ENCODE measurements around the gene METTL8. TPM values are rescaled to one million over a fixed set of nuclear protein-coding genes. Genes with fewer than 3 reads are reported as not detected.
A peak's percentile ranks its signal among the peaks of the same experiment; 100 is the strongest.

METTL8 gene
- total and polyA plus RNA-seq, 2 of the 13 experiments (the other 11 are each of a cell fraction or from before 2014, with no cell fraction given), result 18.6 to 68.2 TPM

DNA sequence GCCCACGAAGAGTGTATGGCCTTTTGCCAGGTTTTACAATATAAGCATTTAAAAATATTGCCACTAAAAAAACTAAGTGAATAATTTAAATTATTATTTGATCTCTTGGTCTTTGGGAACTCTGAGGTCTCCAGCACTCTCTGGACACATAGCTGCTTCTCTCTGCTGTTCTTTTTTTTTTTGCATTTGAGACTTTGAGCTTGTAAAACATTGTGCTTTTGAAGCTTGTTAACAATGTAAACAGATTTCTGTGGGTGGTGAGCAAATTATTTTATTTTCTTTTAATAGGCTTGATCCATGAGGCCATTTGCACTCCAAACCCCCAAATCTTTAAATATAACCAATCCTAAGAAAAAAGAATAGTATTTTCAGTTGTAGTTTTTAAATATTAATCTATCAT, 42.2 kb upstream of the METTL8 start (continued):
- TF ChIP-seq, protein P1, sequence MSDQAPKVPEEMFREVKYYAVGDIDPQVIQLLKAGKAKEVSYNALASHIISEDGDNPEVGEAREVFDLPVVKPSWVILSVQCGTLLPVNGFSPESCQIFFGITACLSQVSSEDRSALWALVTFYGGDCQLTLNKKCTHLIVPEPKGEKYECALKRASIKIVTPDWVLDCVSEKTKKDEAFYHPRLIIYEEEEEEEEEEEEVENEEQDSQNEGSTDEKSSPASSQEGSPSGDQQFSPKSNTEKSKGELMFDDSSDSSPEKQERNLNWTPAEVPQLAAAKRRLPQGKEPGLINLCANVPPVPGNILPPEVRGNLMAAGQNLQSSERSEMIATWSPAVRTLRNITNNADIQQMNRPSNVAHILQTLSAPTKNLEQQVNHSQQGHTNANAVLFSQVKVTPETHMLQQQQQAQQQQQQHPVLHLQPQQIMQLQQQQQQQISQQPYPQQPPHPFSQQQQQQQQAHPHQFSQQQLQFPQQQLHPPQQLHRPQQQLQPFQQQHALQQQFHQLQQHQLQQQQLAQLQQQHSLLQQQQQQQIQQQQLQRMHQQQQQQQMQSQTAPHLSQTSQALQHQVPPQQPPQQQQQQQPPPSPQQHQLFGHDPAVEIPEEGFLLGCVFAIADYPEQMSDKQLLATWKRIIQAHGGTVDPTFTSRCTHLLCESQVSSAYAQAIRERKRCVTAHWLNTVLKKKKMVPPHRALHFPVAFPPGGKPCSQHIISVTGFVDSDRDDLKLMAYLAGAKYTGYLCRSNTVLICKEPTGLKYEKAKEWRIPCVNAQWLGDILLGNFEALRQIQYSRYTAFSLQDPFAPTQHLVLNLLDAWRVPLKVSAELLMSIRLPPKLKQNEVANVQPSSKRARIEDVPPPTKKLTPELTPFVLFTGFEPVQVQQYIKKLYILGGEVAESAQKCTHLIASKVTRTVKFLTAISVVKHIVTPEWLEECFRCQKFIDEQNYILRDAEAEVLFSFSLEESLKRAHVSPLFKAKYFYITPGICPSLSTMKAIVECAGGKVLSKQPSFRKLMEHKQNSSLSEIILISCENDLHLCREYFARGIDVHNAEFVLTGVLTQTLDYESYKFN (CRISPR knock-in tag; conservative IDR thresholded peaks at IDR 0.05), result peak; percentile 48; the same call in 1 of the 2 replicates
- TF ChIP-seq NFYB (CRISPR knock-in tag; IDR thresholded peaks at IDR 0.05), result no peak
- TF ChIP-seq GABPA (IDR thresholded peaks at IDR 0.05; ENCODE audit: low read depth, low read length), result no peak
- no peak for TF ChIP-seq GABPA (CRISPR knock-in tag; IDR thresholded peaks at IDR 0.05; ENCODE audit: low read depth)
- TF ChIP-seq, protein P2, sequence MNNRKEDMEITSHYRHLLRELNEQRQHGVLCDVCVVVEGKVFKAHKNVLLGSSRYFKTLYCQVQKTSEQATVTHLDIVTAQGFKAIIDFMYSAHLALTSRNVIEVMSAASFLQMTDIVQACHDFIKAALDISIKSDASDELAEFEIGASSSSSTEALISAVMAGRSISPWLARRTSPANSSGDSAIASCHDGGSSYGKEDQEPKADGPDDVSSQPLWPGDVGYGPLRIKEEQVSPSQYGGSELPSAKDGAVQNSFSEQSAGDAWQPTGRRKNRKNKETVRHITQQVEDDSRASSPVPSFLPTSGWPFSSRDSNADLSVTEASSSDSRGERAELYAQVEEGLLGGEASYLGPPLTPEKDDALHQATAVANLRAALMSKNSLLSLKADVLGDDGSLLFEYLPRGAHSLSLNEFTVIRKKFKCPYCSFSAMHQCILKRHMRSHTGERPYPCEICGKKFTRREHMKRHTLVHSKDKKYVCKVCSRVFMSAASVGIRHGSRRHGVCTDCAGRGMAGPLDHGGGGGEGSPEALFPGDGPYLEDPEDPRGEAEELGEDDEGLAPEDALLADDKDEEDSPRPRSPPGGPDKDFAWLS (CRISPR knock-in tag; IDR thresholded peaks at IDR 0.05; ENCODE audit: borderline replicate concordance), result no peak
- TF ChIP-seq AHR (CRISPR knock-in tag; IDR thresholded peaks at IDR 0.05), result no peak
- TF ChIP-seq ZNF557 (CRISPR knock-in tag; IDR thresholded peaks at IDR 0.05), result no peak
- TF ChIP-seq ZNF263 (CRISPR knock-in tag; IDR thresholded peaks at IDR 0.05), result no peak
- TF ChIP-seq ZNF230 (CRISPR knock-in tag; IDR thresholded peaks at IDR 0.05), result no peak
- TF ChIP-seq, protein P3, sequence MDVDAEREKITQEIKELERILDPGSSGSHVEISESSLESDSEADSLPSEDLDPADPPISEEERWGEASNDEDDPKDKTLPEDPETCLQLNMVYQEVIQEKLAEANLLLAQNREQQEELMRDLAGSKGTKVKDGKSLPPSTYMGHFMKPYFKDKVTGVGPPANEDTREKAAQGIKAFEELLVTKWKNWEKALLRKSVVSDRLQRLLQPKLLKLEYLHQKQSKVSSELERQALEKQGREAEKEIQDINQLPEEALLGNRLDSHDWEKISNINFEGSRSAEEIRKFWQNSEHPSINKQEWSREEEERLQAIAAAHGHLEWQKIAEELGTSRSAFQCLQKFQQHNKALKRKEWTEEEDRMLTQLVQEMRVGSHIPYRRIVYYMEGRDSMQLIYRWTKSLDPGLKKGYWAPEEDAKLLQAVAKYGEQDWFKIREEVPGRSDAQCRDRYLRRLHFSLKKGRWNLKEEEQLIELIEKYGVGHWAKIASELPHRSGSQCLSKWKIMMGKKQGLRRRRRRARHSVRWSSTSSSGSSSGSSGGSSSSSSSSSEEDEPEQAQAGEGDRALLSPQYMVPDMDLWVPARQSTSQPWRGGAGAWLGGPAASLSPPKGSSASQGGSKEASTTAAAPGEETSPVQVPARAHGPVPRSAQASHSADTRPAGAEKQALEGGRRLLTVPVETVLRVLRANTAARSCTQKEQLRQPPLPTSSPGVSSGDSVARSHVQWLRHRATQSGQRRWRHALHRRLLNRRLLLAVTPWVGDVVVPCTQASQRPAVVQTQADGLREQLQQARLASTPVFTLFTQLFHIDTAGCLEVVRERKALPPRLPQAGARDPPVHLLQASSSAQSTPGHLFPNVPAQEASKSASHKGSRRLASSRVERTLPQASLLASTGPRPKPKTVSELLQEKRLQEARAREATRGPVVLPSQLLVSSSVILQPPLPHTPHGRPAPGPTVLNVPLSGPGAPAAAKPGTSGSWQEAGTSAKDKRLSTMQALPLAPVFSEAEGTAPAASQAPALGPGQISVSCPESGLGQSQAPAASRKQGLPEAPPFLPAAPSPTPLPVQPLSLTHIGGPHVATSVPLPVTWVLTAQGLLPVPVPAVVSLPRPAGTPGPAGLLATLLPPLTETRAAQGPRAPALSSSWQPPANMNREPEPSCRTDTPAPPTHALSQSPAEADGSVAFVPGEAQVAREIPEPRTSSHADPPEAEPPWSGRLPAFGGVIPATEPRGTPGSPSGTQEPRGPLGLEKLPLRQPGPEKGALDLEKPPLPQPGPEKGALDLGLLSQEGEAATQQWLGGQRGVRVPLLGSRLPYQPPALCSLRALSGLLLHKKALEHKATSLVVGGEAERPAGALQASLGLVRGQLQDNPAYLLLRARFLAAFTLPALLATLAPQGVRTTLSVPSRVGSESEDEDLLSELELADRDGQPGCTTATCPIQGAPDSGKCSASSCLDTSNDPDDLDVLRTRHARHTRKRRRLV (CRISPR knock-in tag; IDR thresholded peaks at IDR 0.05), result no peak
- no peak for TF ChIP-seq ARNT (IDR thresholded peaks at IDR 0.05)
- TF ChIP-seq, protein P4, sequence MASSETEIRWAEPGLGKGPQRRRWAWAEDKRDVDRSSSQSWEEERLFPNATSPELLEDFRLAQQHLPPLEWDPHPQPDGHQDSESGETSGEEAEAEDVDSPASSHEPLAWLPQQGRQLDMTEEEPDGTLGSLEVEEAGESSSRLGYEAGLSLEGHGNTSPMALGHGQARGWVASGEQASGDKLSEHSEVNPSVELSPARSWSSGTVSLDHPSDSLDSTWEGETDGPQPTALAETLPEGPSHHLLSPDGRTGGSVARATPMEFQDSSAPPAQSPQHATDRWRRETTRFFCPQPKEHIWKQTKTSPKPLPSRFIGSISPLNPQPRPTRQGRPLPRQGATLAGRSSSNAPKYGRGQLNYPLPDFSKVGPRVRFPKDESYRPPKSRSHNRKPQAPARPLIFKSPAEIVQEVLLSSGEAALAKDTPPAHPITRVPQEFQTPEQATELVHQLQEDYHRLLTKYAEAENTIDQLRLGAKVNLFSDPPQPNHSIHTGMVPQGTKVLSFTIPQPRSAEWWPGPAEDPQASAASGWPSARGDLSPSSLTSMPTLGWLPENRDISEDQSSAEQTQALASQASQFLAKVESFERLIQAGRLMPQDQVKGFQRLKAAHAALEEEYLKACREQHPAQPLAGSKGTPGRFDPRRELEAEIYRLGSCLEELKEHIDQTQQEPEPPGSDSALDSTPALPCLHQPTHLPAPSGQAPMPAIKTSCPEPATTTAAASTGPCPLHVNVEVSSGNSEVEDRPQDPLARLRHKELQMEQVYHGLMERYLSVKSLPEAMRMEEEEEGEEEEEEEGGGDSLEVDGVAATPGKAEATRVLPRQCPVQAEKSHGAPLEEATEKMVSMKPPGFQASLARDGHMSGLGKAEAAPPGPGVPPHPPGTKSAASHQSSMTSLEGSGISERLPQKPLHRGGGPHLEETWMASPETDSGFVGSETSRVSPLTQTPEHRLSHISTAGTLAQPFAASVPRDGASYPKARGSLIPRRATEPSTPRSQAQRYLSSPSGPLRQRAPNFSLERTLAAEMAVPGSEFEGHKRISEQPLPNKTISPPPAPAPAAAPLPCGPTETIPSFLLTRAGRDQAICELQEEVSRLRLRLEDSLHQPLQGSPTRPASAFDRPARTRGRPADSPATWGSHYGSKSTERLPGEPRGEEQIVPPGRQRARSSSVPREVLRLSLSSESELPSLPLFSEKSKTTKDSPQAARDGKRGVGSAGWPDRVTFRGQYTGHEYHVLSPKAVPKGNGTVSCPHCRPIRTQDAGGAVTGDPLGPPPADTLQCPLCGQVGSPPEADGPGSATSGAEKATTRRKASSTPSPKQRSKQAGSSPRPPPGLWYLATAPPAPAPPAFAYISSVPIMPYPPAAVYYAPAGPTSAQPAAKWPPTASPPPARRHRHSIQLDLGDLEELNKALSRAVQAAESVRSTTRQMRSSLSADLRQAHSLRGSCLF (CRISPR knock-in tag; IDR thresholded peaks at IDR 0.05; ENCODE audit: borderline replicate concordance), result no peak
- TF ChIP-seq ZNF546 (CRISPR knock-in tag; conservative IDR thresholded peaks at IDR 0.05), result no peak
- TF ChIP-seq HOXA3 (CRISPR knock-in tag; IDR thresholded peaks at IDR 0.05), result no peak
- TF ChIP-seq, protein P5, sequence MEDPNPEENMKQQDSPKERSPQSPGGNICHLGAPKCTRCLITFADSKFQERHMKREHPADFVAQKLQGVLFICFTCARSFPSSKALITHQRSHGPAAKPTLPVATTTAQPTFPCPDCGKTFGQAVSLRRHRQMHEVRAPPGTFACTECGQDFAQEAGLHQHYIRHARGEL (CRISPR knock-in tag; IDR thresholded peaks at IDR 0.05), result no peak
- no peak for TF ChIP-seq RBM22 (optimal IDR thresholded peaks at IDR 0.05; ENCODE audit: low read length)

Measured in HepG2 (cell line).